ENCODE measurements around the gene UBE2I.

DNA sequence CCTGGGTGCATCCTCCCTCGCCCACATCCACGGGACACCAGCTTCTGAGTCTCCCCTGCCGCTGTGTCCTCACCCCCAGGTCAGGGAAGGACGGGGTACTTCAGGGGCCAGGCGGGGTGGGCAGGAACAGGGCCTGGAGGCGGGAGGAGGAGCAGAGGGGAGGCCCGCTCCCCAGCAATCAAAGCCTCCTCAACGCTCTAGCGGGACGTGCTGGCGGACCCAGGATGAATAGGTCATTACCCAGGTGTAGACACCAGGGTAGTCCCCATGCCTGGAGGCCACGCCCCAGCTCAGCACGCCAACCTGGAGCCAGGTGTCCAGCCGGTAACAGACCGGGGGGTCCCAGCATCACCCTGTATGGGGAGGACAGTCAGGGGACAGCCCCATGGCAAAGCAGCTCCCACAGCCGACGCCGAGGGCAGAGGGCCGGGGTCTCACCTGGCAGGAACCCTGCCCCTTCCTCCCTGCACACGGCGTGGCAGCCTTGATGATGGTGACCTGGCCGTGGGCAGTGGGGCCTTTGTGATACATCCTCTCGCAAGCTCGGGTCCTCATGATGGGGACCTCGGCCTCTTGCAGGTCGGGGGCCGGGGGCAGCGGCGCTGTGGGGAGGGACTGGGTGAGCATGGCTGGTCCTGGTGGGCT is 29.4 kb upstream of the UBE2I start:
- TF ChIP-seq, protein P1, sequence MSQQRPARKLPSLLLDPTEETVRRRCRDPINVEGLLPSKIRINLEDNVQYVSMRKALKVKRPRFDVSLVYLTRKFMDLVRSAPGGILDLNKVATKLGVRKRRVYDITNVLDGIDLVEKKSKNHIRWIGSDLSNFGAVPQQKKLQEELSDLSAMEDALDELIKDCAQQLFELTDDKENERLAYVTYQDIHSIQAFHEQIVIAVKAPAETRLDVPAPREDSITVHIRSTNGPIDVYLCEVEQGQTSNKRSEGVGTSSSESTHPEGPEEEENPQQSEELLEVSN (IDR thresholded peaks at IDR 0.05; ENCODE audit: borderline replicate concordance, low read depth): no peak
- no peak for TF ChIP-seq CEBPB (IDR thresholded peaks at IDR 0.05)
